Measurements from ENCODE around the gene FBLN2.

The FBLN2 gene

GRCh38 chr3:13513913-13514517 is 34.9 kb upstream of the FBLN2 start:
- Histone ChIP-seq H3K27ac (ENCODE audit: insufficient read depth, low read depth, low read length, poor library complexity, severe bottlenecking) (no peak overlapping the region), H3K4me1 (ENCODE audit: control insufficient read depth, insufficient read depth, low read length) (peaks cover under 1% of the 10 kb centered on the region), H3K27me3 (ENCODE audit: control insufficient read depth, insufficient read depth, low read length, poor library complexity, severe bottlenecking) (no peaks in the 10 kb centered on the region), H3K36me3 (ENCODE audit: control insufficient read depth, insufficient read depth, low read length) (no peaks in the 10 kb centered on the region), H3K4me3 (ENCODE audit: insufficient read depth, low read depth, low read length) (no peak overlapping the region), H3K9me3 (ENCODE audit: control insufficient read depth, low read length) (no peaks in the 10 kb centered on the region)
- 82 to 83% methylated on average over 10 of the region's 10 CpGs for WGBS, 2 experiments

- H3K4me1 ChIP-seq (ENCODE audit: control insufficient read depth, insufficient read depth, low read length), result peaks cover 6% of the 10 kb centered on the region
- H3K27ac ChIP-seq (ENCODE audit: insufficient read depth, low read depth, low read length, poor library complexity, severe bottlenecking), result no peak overlapping the region
- no peaks in the 10 kb centered on the region for H3K27me3 ChIP-seq (ENCODE audit: control insufficient read depth, insufficient read depth, low read length, poor library complexity, severe bottlenecking)
- 94 to 96% methylated on average over 5 to 6 of the region's 6 CpGs for WGBS, 2 experiments
- H3K9me3 ChIP-seq (ENCODE audit: control insufficient read depth, low read length), result no peaks in the 10 kb centered on the region
- H3K4me3 ChIP-seq (ENCODE audit: insufficient read depth, low read depth, low read length), result no peak overlapping the region
- H3K36me3 ChIP-seq (ENCODE audit: control insufficient read depth, insufficient read depth, low read length), result no peaks in the 10 kb centered on the region
These were observed 34.1 kb upstream of the FBLN2 start for GRCh38 chr3:13514639-13515435.

DNA sequence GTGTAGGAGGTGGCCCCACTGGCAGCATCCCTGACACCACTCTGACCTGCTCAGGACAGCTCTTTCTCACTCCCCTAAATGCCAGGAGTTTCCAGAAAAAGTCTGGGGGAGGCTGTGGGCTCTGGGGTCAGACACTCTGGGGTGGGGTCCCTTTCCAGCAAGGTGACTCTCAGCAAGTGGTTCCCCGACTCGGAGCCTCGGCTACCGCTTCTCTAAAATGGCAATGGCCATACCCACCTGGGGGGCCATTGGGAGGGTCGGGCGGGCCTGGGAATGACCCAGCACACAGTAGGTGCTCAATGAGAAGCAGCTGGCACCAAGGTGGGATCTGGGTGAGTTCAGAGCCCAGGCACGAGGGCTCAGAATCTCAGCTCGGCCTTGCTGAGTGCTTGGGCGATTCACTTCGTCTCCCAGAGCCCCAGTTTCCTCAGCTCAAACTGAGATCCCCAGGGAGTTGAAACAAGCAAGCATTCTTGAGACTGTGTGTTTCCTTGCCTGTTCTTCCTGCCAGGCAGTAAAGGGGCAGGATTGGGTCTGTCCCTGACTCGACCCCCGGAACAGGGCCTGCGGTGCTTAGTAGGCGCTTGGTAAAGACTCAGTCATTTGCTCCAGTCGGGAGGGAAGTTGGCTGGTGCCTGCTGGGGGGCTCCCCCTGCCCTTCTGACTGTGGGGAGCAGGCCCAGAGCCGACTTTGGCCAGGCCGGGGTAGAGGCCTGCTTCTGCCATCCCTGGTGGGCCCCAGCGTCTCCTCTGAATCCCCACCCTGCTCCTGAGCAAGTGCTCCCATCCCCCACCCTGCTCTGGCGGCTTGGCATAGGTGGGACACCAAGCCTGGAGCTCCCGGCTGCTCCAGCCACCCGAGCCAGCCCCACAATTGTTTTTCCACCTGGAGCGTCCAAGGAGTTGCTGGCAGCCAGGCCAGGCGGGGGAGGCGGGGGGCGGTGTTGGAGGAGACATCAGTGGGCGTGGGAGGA is 32.9 kb upstream of the FBLN2 start:
- Histone ChIP-seq H3K4me3 (ENCODE audit: insufficient read depth, low read depth, low read length) (no peak overlapping the region), H3K27ac (ENCODE audit: insufficient read depth, low read depth, low read length, poor library complexity, severe bottlenecking) (no peak overlapping the region), H3K36me3 (ENCODE audit: control insufficient read depth, insufficient read depth, low read length) (no peaks in the 10 kb centered on the region), H3K9me3 (ENCODE audit: control insufficient read depth, low read length) (no peaks in the 10 kb centered on the region), H3K27me3 (ENCODE audit: control insufficient read depth, insufficient read depth, low read length, poor library complexity, severe bottlenecking) (no peaks in the 10 kb centered on the region), H3K4me1 (ENCODE audit: control insufficient read depth, insufficient read depth, low read length) (peaks cover 6% of the 10 kb centered on the region)
- 88 to 89% methylated on average over 26 of the region's 26 CpGs for WGBS, 2 experiments

DNA sequence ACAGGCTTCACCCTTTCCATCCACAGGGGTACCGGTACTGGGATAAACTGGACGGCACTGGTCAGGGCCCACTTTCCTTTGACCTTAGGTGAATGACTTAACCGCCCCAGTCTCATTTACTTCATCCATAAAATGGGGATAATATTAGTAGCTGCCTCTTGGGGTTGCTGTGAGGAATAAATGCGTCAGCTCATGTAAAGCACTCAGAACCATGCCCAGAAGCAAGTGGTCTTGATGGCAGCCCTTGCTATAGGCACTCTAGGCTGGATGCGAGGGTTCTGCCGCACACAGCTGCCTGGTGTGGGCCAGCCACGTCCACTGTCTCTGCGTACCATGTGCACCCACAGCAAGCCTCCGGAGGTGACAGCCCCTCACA is 32.2 kb upstream of the FBLN2 start:
- Histone ChIP-seq H3K27me3 (ENCODE audit: control insufficient read depth, insufficient read depth, low read length, poor library complexity, severe bottlenecking) (no peaks in the 10 kb centered on the region), H3K27ac (ENCODE audit: insufficient read depth, low read depth, low read length, poor library complexity, severe bottlenecking) (no peak overlapping the region), H3K4me3 (ENCODE audit: insufficient read depth, low read depth, low read length) (no peak overlapping the region), H3K9me3 (ENCODE audit: control insufficient read depth, low read length) (no peaks in the 10 kb centered on the region), H3K4me1 (ENCODE audit: control insufficient read depth, insufficient read depth, low read length) (peaks cover 6% of the 10 kb centered on the region), H3K36me3 (ENCODE audit: control insufficient read depth, insufficient read depth, low read length) (no peaks in the 10 kb centered on the region)
- WGBS, 2 experiments, result 94% methylated on average over 8 to 9 of the region's 9 CpGs

DNA sequence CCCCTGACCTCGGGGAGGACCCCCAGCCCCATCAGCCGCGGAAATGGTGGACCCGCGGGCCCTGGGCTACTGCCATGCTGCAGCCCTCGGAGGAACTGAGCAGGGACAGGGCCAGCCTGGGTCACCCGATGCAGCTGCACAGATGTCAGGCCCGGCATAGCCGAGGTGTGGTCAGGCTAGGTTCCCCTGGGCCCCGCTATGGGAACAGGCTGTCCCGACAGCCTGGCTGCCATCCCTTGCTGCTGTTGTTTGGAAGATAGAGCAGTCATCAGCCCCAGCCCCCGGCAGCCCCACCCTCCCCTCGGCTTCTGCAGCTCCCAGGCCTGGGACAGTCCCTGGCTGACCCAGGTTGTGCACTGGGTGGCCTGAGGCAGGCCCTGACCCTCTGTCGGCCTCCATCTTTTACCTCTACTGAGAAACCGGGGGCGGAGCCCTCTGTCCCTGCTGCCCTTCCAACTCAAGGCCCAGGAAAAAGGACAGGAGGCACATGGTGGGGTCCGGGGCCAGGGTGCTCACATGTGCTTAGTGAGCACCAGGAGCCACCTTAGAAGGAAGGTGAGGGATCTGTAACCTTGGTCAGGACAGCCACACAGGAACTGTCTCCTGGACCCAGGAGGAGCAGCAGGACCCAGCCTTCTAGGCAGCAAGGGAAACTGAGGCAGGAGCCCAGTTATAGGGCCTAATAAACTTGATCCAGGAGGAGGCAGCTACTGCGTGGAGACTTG is 31.5 kb upstream of the FBLN2 start:
- Histone ChIP-seq H3K9me3 (ENCODE audit: control insufficient read depth, low read length) (no peaks in the 10 kb centered on the region), H3K4me3 (ENCODE audit: insufficient read depth, low read depth, low read length) (no peak overlapping the region), H3K27ac (ENCODE audit: insufficient read depth, low read depth, low read length, poor library complexity, severe bottlenecking) (no peak overlapping the region), H3K27me3 (ENCODE audit: control insufficient read depth, insufficient read depth, low read length, poor library complexity, severe bottlenecking) (no peaks in the 10 kb centered on the region), H3K36me3 (ENCODE audit: control insufficient read depth, insufficient read depth, low read length) (no peaks in the 10 kb centered on the region), H3K4me1 (ENCODE audit: control insufficient read depth, insufficient read depth, low read length) (peaks cover 6% of the 10 kb centered on the region)
- WGBS, 2 experiments, result 86 to 88% methylated on average over 18 of the region's 18 CpGs

DNA sequence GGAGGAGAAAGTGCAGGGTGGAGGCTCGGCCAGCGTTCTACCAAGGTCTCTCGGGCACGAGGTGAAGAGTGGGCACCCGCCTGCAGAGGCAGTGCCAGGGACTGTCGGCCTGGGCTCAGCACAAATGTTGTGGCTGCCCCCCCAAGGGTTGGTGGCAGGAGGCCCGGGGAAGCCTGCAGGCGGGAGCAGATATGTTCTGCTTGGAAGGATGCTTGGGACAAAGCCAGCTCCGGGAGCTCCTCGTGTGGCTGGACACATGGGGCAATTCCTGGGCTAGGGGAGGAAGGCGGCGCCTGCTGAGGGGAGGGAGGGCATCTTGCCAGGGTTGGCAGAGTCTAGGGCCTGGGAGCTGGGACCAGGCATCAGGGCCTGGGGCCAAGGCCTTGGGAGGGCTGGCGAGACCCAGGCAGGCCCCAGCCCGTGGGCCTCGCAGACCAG is 30.4 kb upstream of the FBLN2 start:
- Histone ChIP-seq H3K4me1 (ENCODE audit: control insufficient read depth, insufficient read depth, low read length) (peaks cover 6% of the 10 kb centered on the region), H3K36me3 (ENCODE audit: control insufficient read depth, insufficient read depth, low read length) (no peaks in the 10 kb centered on the region), H3K27me3 (ENCODE audit: control insufficient read depth, insufficient read depth, low read length, poor library complexity, severe bottlenecking) (no peaks in the 10 kb centered on the region), H3K9me3 (ENCODE audit: control insufficient read depth, low read length) (no peaks in the 10 kb centered on the region), H3K4me3 (ENCODE audit: insufficient read depth, low read depth, low read length) (no peak overlapping the region), H3K27ac (ENCODE audit: insufficient read depth, low read depth, low read length, poor library complexity, severe bottlenecking) (no peak overlapping the region)
- 94 to 95% methylated on average over 15 of the region's 15 CpGs for WGBS, 2 experiments

GRCh38 chr3:13519006-13519791 is 29.7 kb upstream of the FBLN2 start:
- WGBS, 2 experiments, result 84 to 85% methylated on average over 19 of the region's 19 CpGs
- Histone ChIP-seq H3K27ac (ENCODE audit: insufficient read depth, low read depth, low read length, poor library complexity, severe bottlenecking) (no peak overlapping the region), H3K4me3 (ENCODE audit: insufficient read depth, low read depth, low read length) (no peak overlapping the region), H3K27me3 (ENCODE audit: control insufficient read depth, insufficient read depth, low read length, poor library complexity, severe bottlenecking) (no peaks in the 10 kb centered on the region), H3K36me3 (ENCODE audit: control insufficient read depth, insufficient read depth, low read length) (no peaks in the 10 kb centered on the region), H3K9me3 (ENCODE audit: control insufficient read depth, low read length) (no peaks in the 10 kb centered on the region), H3K4me1 (ENCODE audit: control insufficient read depth, insufficient read depth, low read length) (peaks cover 6% of the 10 kb centered on the region)

DNA sequence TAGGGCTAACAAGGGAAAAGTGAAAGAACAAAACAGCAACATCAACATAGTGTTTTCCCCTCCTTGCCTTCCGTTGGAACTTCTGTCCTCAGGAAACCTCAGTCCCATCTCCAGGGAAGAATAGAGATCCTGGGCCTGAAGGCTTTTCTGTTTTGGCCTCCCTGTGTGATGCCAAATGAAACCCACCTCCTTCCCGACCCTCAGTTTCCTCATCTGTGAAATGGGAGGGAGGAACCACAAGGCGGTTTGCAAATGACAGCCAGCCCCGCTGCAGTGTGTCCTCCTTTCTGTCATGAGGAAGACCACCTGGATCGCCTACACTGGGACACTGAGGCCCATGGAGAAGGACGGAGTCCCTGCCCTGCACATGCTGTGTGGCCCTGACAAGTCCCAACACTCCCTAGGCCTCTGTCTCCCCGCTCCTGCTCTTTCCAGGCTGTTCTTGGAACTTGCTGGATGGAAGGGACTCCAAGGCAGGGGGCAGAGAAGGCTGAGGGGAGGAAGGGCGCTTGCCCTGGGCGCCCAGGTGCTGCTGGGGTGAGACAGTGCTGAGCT is 28.5 kb upstream of the FBLN2 start:
- Histone ChIP-seq H3K27ac (ENCODE audit: insufficient read depth, low read depth, low read length, poor library complexity, severe bottlenecking) (no peak overlapping the region), H3K9me3 (ENCODE audit: control insufficient read depth, low read length) (no peaks in the 10 kb centered on the region), H3K4me1 (ENCODE audit: control insufficient read depth, insufficient read depth, low read length) (peaks cover 6% of the 10 kb centered on the region), H3K27me3 (ENCODE audit: control insufficient read depth, insufficient read depth, low read length, poor library complexity, severe bottlenecking) (no peaks in the 10 kb centered on the region), H3K4me3 (ENCODE audit: insufficient read depth, low read depth, low read length) (no peak overlapping the region), H3K36me3 (ENCODE audit: control insufficient read depth, insufficient read depth, low read length) (no peaks in the 10 kb centered on the region)
- 89 to 95% methylated on average over 9 of the region's 9 CpGs for WGBS, 2 experiments

DNA sequence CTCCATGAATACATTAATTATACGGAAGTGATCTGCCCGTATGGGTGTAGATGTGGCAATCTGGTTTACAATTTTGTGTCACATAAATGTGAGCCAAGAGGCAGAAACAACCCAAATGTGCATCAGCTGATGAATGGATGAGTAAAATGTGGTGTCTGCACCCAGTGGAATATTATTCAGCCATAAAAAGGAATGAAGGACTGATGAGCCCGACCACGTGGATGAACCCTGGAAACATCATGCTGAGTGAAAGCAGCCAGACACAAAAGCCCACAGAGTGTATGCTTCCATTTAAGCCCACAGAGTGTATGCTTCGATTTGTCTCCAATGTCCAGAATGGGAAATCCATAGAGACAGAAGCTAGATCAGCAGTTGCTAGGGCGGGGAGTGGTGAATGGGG is 27.6 kb upstream of the FBLN2 start:
- 58 to 62% methylated on average over 6 of the region's 6 CpGs for WGBS, 2 experiments

More for the DNA sequence above, 27.6 kb upstream of the FBLN2 start:
- Histone ChIP-seq H3K36me3 (ENCODE audit: control insufficient read depth, insufficient read depth, low read length) (no peaks in the 10 kb centered on the region), H3K9me3 (ENCODE audit: control insufficient read depth, low read length) (no peaks in the 10 kb centered on the region), H3K27me3 (ENCODE audit: control insufficient read depth, insufficient read depth, low read length, poor library complexity, severe bottlenecking) (no peaks in the 10 kb centered on the region), H3K4me3 (ENCODE audit: insufficient read depth, low read depth, low read length) (no peak overlapping the region), H3K4me1 (ENCODE audit: control insufficient read depth, insufficient read depth, low read length) (peaks cover 12% of the 10 kb centered on the region), H3K27ac (ENCODE audit: insufficient read depth, low read depth, low read length, poor library complexity, severe bottlenecking) (no peak overlapping the region)

Data from ectodermal cell (in vitro differentiated cells).